HepG2 (cell line): ENCODE measurements around the gene THOC7.

Source experiments
- CTCF ChIP-seq: sonication (generic); formaldehyde crosslinking; IDR thresholded peaks from 2 replicates; pipeline ENCODE4 v1.5.0; 2020; ENCODE audit warnings: mild to moderate bottlenecking, missing genetic modification reagents, moderate library complexity
- EP300 ChIP-seq, 3 experiments: sonication (generic) in 1 of 3; formaldehyde crosslinking in 1 of 3; IDR thresholded peaks; 2 replicates each; pipeline versions ENCODE4 v1.5.1 to v1.6.1; 2011 to 2020; ENCODE audit warnings: low read depth in 2 of 3, low read length in 2 of 3, borderline replicate concordance in 1 of 3, improper control_type of control experiment in 1 of 3, mild to moderate bottlenecking in 1 of 3, missing genetic modification reagents in 1 of 3, moderate library complexity in 1 of 3
- ETS1 ChIP-seq: sonication (generic); formaldehyde crosslinking; IDR thresholded peaks from 2 replicates; pipeline ENCODE4 v1.4.0; 2020; ENCODE audit warnings: missing genetic modification reagents
- PPARG ChIP-seq: conservative IDR thresholded peaks from 2 replicates; pipeline ENCODE4 v1.6.1; 2016; ENCODE audit warnings: missing biosample characterization, missing genetic modification reagents
- SIN3A ChIP-seq: IDR thresholded peaks from 2 replicates; pipeline ENCODE4 v1.6.1; 2011; ENCODE audit warnings: low read depth, mild to moderate bottlenecking, control low read depth, low read length, borderline replicate concordance
- SMAD1 ChIP-seq: sonication (generic); formaldehyde crosslinking; IDR thresholded peaks from 2 replicates; pipeline ENCODE4 v1.4.0; 2020; ENCODE audit warnings: missing genetic modification reagents, low read depth, mild to moderate bottlenecking, borderline replicate concordance

- TF ChIP-seq EP300 (IDR thresholded peaks at IDR 0.05; ENCODE audit: low read depth in 2 of 2, low read length in 2 of 2) (no peak), EP300 (CRISPR knock-in tag; IDR thresholded peaks at IDR 0.05; ENCODE audit: borderline replicate concordance) (no peak), SMAD1 (CRISPR knock-in tag) (no peak), PPARG (CRISPR knock-in tag) (no peak), SIN3A (no peak), ETS1 (CRISPR knock-in tag) (no peak), CTCF (CRISPR knock-in tag) (no peak)
Observed at GRCh38 chr3:63864965-63865327, 1.3 kb upstream of the THOC7 start.
